Measurements from ENCODE around the gene UBE2Q1.

DNA sequence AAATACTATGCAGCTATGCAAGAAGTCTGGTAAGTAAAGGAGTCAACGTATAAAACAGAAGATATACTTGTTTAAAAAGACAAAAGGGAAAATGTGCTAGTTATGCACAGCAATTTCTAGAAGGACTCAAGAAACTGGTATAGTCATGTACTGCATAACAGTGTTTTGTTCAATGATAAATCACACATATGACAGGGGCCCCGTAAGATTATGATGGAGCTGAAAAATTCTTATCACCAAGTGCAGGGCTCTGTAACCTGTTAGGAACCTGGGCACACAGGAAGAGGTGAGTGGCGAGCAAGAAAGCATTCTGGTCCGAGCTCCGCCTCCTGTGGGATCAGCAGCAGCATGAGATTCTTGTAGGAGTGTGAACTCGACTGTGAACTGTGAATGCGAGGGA, 36.3 kb upstream of the UBE2Q1 start:
- TF ChIP-seq, protein P1, sequence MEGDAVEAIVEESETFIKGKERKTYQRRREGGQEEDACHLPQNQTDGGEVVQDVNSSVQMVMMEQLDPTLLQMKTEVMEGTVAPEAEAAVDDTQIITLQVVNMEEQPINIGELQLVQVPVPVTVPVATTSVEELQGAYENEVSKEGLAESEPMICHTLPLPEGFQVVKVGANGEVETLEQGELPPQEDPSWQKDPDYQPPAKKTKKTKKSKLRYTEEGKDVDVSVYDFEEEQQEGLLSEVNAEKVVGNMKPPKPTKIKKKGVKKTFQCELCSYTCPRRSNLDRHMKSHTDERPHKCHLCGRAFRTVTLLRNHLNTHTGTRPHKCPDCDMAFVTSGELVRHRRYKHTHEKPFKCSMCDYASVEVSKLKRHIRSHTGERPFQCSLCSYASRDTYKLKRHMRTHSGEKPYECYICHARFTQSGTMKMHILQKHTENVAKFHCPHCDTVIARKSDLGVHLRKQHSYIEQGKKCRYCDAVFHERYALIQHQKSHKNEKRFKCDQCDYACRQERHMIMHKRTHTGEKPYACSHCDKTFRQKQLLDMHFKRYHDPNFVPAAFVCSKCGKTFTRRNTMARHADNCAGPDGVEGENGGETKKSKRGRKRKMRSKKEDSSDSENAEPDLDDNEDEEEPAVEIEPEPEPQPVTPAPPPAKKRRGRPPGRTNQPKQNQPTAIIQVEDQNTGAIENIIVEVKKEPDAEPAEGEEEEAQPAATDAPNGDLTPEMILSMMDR (IDR thresholded peaks at IDR 0.05; ENCODE audit: insufficient read depth, low read length): no peak
- TF ChIP-seq POLR2AphosphoS5 (IDR thresholded peaks at IDR 0.05; ENCODE audit: low read depth): no peak
